Frontal cortex (tissue), 4 donors: ENCODE measurements around the gene CBY1. TPM values are rescaled to one million over a fixed set of nuclear protein-coding genes. Genes with fewer than 3 reads are reported as not detected.

Experiments
- DNase-seq, 2 donors: peaks; one replicate each; pipeline ENCODE4 v3.0.0; 2012; ENCODE audit warnings: low spot score in 2 of 2
- FAIRE-seq: peaks from 2 replicates; lab custom pipeline; 2012; peaks lifted over from hg19 to GRCh38; lab: Jason Lieb, UNC
- total RNA-seq: library from RNA; depleted of rRNA; stranded (reverse); fragments of >200 nt; gene quantifications from one replicate; pipeline ENCODE4 v1.2.3, GENCODE V29; 2014
- donor health status: control.
- donor health status: control.
- donor health status: control.

The CBY1 gene
- total RNA-seq, 1 donor from 2014 or later = 18.3 TPM

GRCh38 chr22:38698407-38699094 lies 42.1 kb downstream of the CBY1 start:
- no peak for FAIRE-seq
- no peak for DNase-seq

GRCh38 chr22:38699143-38699542 lies 42.7 kb downstream of the CBY1 start:
- DNase-seq (no peak), FAIRE-seq (no peak)

- FAIRE-seq (no peak), DNase-seq (no peak)
Measured at GRCh38 chr22:38699784-38700183, 43.3 kb downstream of the CBY1 start.

- DNase-seq = no peak
- no peak for FAIRE-seq
Measured at GRCh38 chr22:38700270-38700788, 43.9 kb downstream of the CBY1 start.

- peak; percentile 96 to 97 for DNase-seq
- no peak for FAIRE-seq
Measured at GRCh38 chr22:38700789-38701628, 44.6 kb downstream of the CBY1 start, which contains the start of gene JOSD1. TSS of gene JOSD1 (minus strand) at chr22:38700943. CDS start at chr22:38699987, 956 bp downstream.

- DNase-seq (no peak), FAIRE-seq (no peak)
Measured at GRCh38 chr22:38704654-38705234, 48.3 kb downstream of the CBY1 start.

GRCh38 chr22:38705235-38706100 lies 49.0 kb downstream of the CBY1 start, which contains the start of gene GTPBP1:
TSS of gene GTPBP1 (plus strand) at chr22:38705944. CDS start at chr22:38705956, 12 bp downstream.
- FAIRE-seq (peak; percentile 99), DNase-seq (peak; percentile 96 to 99)

- no peak for FAIRE-seq
- peak in 1 of 2 donors; percentile 59 for DNase-seq
Measured at GRCh38 chr22:38706101-38706900, 49.9 kb downstream of the CBY1 start.

- DNase-seq (no peak), FAIRE-seq (no peak)
Measured at GRCh38 chr22:38706901-38707195, 50.4 kb downstream of the CBY1 start.

- FAIRE-seq = no peak
- no peak for DNase-seq
Measured at GRCh38 chr22:38707346-38707745, 50.9 kb downstream of the CBY1 start.

GRCh38 chr22:38707984-38708383 lies 51.5 kb downstream of the CBY1 start:
- FAIRE-seq (no peak), DNase-seq (no peak)

GRCh38 chr22:38709306-38709705 lies 52.9 kb downstream of the CBY1 start:
- FAIRE-seq = no peak
- no peak for DNase-seq

GRCh38 chr22:38710351-38710750 lies 53.9 kb downstream of the CBY1 start:
- no peak for FAIRE-seq
- DNase-seq = no peak

- no peak for DNase-seq
- no peak for FAIRE-seq
Measured at GRCh38 chr22:38710866-38711265, 54.4 kb downstream of the CBY1 start.

GRCh38 chr22:38712486-38713207 lies 56.2 kb downstream of the CBY1 start:
- no peak for FAIRE-seq
- no peak for DNase-seq

GRCh38 chr22:38713921-38714320 lies 57.5 kb downstream of the CBY1 start:
- FAIRE-seq = no peak
- no peak for DNase-seq

- no peak for FAIRE-seq
- DNase-seq = no peak
Measured at GRCh38 chr22:38715176-38715764, 58.8 kb downstream of the CBY1 start.

- FAIRE-seq = no peak
- DNase-seq = no peak
Measured at GRCh38 chr22:38715852-38716251, 59.4 kb downstream of the CBY1 start.
